SIG-M5 treated with dmso at 0.1 percent for 504 hours (cell line): Measurements from ENCODE around the gene MITF.

ENCODE experiments used
- DNase-seq: peaks from one replicate; lab custom pipeline; 2025; ENCODE audit not compliant: unreplicated experiment; lab: John Stamatoyannopoulos, UW

MITF gene

DNA sequence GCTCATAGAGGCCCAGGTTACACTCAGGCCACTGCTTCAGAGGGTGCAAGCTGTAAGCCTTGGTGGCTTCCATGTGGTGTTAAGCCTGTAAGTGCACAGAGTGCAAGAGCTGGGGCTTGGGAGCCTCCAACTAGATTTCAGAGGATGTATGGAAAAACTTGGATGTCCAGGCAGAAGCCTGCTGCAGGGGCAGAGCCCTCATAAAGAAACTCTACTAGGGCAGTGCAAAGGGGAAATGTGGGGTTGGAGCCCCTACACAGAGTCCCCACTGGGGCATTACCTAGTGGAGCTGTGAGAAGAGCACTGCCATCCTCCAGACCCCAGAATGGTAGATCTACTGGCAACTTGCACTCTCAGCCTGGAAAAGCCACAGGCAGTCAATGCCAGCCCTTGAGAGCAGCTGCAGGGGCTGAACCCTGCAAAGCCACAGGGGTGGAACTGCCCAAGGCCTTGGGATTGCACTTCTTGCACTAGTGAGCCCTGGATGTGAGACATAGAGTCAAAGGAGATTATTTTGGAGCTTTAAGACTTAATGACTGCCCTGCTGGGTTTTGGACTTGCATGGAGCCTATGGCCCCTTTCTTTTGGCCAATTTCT lies 14.0 kb downstream of the MITF start:
- no peak for DNase-seq

DNA sequence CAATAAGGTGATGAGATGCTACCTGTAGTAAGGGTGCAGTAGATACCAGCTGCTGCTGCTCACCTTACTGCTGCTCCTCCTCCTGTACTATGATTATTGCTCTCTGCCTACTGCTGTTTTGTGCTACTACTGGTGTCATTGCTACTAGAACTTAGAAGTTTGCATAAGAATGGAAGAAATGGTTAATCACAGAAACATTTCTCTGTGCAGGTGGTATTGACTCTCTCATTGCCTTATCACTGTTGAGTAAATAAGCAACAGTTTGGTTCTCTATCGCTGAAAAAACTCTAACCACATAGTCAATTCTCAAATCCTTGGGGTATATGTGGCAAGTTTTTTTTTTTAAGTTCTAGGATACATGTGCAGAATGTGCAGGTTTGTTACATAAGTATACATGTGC lies 16.5 kb downstream of the MITF start:
- DNase-seq, result no peak

DNA sequence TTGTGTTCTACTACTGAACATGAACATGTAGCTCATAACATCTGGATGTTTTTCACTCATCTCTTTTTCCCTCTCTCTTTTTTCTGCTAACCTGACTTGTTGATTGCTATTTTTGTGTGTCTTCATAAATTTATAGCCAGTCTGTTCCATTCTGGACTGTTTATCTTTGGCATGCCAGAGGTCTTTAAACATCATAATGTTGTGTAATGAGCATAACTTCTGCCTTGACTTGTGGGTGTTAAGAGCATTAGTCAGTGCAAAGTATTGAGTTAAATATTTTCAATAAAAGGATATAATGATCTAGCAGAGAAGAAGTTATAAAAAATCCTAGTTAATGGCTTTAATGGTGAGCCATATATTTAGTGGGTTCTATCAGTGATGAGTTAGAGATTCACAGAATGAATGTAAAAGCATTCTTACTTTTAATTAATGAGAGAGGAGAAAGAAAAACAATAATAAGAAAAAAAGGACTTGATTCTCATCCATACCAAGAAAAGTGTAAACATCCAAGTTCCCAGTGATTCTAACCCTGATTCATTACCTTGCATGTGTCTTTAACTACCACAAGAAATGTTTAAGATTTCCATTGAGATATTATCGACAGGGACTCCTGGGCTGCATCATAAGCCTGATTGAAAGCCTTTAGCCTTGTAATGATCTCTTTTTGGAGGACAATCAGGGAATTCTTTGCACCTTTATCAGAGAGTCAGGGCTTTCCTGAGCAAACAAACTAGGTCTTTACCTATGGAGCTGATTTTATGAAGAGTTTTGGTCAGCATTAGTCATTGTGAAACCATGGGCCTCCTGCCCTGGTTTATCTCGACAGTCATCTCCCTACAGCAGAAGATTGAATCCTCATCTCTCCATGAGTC lies 22.9 kb downstream of the MITF start:
- DNase-seq, result no peak

DNA sequence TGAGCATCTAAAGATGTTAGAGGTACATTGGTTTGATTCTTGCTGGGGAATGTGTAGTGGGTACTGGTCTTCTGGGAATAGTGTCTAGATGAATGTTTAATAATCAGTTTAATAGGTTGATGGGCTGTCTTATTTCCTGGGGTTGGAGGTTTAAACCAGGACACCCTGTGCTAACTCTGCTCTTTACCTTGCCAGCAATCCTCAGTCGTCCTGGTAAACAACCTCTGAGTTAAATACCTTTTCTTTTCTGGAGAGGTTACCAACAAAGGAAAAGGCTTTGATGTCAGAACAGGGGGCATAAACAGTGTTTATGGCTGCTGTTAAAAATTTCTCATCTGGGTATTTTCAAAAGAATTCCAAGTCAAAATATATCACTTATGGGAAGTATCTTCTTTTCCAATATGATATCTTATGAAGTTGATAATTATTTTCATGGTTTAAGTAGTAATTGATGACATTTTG lies 23.5 kb downstream of the MITF start:
- no peak for DNase-seq

DNA sequence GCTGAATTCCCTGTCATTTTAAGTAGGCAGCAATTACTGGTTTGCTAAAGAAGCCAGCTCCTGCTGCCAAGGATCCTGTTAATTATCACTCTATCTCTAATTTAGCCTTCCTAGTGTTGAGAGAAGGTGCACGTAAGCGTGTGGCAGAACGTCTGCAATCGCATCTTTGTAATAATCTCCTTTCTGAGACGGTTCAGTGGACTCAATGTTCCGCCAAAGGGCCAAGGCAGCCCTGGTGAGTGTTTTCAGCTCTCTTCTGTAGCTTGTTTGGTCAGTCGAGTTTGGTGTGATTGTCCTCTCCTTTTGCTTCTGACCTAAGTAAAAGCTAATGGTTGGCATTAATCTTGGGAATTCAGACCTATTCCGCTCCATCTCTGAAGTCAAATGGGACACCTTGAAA lies 24.2 kb downstream of the MITF start:
- DNase-seq, result no peak

DNA sequence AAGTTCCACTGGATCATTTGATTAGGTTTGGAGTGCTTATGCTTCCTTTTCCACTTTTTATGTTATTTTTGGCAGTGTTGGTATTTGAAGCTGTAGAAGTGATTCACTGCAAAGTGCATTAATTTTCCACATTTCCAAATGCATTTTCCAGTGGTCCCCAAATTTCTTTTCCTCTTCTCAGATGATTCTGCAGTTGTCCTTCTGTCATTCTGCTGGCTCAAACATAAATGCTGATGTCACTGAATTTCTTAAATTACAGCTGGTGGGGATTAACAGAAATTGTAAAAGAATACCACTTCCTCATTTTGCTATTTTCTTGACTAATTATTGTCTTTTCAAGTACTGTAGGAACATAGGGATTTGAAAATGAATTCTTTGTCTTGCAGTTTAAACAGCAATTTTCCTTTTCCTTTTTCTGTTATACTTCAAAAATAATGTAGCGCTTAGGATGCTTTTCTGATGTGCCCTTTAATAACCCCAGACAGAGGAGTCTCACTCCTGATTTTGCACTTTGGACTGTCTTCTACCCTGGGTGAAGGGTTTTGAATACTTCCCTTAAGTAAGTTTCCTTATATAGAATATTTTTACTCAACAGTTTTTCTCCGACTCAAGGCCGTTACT lies 25.0 kb downstream of the MITF start:
- peak; percentile 84 for DNase-seq

DNA sequence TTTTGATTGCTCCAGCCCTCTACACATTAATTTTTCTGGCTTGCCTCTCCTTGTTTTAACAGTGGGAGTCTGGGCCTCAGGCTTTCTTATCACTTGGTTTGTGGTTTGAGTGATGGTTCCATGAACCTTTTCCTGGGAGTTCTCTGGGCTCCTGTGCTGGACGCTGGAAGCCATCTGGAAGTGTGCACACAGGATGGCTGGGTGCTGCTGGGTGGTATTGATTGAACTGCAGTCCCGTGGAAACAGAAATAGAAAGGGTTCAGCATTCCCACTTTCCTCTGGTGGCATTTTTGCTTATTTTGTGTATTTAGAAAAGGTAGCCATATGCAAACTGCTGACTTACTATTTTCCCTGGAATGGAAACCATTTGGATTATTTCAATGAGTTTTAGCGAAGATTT lies 25.6 kb downstream of the MITF start:
- no peak for DNase-seq

DNA sequence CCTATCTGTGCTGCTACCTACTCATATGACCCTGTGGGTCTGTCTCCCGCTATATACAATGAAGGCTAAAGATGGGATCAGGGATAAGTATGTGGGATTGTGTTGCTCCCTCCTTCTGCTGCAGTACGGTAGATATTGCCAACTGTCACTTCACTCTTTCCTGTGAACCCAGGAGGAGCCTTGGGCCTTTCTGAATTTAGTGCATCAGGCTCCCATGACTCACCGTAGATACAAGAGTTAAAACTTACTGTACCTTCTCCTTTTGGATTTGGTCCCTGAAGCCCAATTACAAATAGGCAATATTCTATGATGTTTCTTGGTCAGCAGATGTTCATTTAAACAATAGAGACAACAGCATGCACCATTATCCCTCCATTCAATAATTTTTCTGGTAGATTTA lies 27.4 kb downstream of the MITF start:
- DNase-seq, result no peak

DNA sequence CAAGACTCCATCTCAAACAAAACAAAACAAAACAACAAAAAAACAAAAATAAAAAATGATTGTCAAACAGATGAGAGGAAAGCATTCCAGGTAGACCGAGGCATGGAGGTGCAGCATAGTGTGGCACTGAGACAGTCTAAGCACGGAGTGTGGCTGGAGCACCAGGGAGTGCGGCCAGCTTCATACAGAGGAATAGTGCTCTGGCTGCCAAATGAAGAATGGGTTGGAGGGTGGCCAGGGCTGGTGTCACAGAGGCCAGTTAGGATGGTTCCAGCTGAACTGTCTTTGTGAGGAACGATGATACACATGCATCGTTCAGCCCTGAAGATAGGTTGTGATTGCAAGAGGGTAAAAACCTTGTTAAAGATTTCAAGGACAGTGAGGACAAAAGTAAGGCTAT lies 28.3 kb downstream of the MITF start:
- no peak for DNase-seq

DNA sequence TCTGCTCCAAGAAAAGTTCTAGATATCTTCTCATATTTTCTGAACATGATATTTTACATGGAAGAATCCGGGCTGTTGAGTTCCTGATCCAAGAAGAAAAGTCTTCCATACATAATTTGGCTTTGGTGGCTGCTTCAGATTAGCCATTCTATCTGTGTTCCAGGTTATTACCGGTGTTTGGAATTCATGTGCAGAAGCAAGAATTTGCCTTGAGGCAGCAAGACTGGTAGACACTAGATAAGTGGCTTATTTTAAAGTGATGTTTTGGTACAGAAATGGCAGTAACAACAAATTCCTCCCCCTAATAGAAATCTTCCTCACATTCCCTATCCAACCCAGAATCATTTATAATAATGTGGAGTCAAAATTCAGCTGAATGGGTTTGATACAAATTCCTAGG lies 29.2 kb downstream of the MITF start:
- DNase-seq, result no peak

DNA sequence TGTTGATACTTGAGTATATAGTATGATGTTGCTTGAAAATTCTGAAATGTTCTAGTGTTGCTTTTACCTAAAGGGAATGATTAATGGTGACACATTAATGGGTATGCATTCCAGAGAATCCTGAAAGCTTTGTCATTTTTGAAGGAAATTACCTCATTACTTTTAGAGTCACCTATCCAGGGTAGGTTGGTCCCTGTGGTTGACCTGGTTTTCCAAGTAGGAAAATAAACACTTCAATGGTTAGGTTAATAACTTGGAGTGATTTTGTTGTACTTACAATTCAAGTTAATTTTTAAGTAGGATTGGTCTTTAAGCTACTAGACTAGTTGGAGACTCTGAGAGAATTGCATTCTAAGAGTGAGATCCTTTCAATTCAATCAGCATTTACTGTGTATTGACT lies 31.0 kb downstream of the MITF start:
- no peak for DNase-seq

DNA sequence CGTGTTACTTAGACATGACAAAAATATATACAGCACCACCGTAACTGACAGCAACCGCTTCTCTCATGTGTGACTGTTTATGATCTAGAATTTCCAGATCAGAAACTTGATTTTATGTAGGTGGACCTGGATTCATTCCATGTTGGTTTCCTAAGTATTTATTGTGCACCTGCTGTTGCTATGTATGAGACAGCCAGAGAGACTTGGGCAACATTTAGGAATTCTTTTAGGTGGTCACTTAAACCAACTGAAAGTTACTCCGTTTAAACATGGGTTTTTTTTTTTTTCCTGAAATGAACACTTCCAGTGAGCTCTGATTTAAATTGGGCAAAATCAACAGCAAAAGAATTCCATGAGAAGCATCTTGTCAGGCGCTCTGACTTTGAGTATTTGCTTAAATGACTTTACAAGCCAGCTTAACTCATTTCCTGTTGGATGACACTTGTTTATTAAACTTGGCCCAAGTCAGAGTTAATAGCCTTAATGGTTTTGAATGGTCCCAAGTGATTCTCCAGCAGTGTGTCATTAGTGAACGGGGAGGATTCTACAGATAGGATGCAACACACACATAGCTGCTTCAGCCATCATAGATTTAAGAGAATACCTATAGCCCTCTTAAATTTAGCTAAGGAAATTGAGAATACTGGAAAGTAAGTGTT lies 31.8 kb downstream of the MITF start:
- DNase-seq, result no peak

DNA sequence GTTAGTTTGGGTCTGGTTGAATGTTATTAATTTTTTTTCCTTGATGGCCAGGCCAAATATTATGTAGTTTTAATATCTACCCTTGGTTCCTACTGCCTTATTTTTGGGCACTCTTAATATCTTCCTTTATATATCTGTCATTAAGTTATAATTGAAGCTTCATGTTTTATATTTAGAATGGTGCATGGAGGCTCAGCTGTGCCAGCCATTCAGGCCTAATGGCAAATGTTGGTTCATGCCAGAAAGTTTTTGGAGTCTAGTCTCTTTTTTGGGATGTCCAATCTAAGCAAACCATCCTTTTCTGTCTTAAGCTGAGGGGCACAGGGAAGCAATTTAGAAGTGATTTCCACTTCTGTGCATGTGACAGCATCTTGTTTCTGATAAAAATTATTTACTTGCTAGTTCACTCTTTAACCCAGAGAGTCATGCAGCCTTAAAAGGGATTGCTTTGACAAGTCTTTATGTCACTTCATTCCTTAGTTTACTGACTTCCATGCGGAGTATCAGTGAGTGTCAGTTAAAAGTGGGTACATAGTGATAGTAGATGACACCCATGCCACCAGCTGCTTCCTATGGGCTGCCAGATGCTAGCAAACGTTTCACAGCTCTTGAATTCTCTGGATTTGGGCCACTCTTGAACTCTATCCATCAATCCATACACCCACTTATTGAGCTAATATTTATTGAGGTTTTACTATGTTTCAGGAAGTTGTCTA lies 33.0 kb downstream of the MITF start:
- no peak for DNase-seq

DNA sequence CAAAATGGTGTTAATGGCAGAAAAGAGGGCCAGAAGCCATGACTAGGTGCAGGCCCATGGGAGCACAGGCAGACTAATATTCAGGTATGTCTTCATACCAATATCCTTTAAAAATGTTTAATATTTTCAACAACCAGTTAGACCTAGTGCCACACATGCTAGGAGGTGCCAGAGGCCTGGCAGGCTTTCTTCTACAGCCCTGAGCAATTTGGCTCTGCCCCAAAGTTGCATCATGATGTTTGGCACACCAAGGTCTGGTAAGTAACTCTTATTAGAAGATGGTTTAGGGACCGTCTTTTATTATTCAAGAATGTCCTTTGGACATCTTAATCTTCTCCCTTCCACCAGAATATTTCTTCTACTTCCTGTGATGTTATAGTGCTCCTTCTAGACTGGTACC lies 34.8 kb downstream of the MITF start:
- no peak for DNase-seq

DNA sequence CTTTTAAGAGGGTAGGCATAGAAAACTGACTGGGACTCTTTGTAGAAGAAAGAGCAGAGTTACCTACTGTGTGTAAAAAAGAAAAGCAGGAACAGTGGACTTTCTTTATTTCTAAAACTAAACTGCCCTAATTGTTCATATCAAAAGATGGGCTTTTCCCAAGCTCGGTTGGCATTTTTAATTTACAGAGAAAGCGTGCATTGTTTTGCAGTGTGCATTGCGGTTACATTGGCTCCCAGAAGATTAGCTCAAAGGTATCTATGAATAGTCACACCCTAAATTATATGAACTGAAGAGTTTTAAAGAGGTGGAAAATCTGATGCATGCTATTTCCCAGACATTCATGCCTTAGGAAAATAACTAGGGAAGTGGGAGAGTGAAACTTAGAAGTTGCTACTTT lies 36.5 kb downstream of the MITF start:
- DNase-seq, result no peak

DNA sequence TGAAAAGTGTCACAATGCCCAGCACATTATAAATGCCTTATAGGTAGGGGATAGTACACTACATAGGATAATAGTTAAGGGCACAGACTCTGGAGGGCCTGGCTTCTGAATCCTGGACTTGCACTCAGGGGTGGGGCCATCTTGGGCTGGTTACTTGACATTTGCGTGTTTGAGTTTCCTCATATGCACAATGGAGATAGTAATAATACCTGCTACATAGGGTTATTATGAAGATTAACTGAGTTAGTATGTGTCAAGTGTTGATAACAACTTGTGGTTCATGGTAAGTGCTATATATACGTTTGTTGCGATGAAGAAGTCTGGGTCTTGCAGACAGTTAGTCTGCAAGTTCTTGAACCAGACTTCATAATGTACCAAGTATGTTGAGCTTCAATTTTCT lies 37.0 kb downstream of the MITF start:
- no peak for DNase-seq

DNA sequence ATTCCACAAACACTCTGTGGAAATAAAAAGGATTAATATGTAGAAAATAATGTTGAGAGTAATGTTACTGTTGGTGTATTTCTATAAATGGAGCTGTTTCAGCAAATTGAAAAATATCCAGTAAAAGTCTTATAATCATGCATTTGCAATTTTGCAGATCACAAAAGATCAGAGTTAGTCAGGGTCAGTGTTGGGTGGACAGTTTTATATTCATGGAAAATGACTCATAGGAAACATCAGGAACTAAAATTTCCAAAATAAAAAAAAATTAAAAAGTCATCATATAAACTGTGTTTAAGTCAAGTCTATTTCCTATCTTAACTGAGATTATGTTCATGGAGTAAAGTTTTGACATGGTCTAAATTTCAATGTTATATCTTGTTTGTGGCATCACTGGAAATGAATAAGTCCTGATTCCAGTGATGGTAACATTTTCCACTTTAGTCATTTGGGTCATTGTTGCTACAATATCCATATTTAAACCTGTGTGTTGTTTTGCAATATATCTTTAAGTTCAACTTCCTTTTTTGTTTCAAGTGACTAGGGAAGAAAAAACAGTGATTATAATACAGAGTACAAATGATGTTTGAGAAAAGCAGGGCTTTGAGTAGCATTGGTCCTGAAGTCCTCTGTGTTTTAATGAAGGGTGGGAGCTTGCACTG lies 37.8 kb downstream of the MITF start:
- peak; percentile 75 for DNase-seq

DNA sequence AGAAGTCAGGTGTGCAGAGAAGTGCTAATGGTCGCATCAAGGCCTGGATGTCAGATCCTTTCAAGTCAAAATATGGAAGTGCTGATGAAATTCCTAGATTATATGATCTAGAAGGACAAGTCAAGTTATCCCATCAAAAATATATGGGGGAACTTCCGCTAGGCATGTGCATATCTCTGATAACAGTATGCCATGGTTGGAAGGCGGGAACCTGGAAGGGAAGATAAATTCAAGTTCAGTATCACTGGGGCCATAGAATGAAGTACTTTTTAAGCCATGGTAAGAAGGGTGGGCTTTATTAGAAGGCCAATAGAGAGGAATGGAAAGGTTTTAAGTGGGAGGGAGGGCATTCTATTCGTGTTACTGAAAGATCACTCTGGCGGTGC lies 38.3 kb downstream of the MITF start:
- no peak for DNase-seq

DNA sequence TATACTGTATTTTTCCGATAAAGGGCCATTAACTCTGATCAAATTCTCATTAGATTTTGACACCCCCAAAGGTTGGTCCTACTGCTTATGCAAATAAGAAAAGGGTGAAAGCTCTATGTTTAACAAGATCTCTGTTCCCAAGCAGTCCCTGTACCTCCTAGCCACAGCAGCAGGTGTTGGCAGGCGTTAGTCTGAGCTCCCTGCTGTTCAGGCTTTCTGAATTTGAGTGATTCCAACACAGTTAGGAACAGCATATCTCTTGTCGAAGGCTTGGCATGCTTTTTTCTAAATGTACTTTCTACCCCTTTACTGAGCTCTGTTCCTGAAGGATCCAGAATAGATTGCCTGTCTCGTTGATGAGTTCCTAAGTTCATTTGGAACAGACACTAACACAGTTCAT lies 42.3 kb downstream of the MITF start:
- no peak for DNase-seq

DNA sequence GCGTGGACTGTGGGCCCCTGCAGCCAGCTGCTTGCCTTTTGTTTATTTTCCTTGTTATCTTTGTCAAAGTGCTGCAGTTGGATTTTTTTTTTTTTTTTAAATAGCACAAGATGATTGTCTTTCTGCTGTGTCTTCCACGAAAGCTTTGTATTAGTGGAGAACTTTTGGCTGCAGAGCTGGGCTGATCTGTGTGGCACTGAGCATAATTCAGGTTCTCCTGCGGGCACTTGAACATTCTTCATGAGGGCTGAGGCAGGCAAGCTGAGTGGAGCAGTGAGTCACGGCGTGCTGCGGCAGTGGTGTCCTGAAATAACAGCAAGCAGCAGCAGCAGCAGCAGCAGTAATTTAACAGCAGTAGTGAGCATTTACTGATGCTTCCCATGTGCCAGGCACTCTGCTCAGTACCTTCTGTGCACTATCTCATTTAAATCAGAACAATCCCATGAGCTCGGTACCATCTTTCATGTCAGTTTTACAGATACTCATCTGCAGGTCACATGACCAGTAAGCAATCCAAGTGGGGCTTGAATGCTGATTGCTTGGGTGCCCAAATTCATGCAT lies 45.8 kb downstream of the MITF start:
- peak; percentile 4 for DNase-seq
